COLO829 (cell line): ENCODE measurements around the gene PBX4.

ENCODE experiments used
- DNase-seq: peaks from one replicate; pipeline ENCODE4 v3.0.0; 2012; ENCODE audit warnings: low spot score

The PBX4 gene

GRCh38 chr19:19538061-19538784, 80.3 kb downstream of the PBX4 start, which contains the start of gene CILP2:
CILP2 (plus strand) TSS chr19:19538265; CDS start chr19:19538350, 85 bp downstream.
- DNase-seq, result no peak

GRCh38 chr19:19537075-19538048, 81.1 kb downstream of the PBX4 start:
- no peak for DNase-seq

GRCh38 chr19:19535311-19536191, 82.9 kb downstream of the PBX4 start:
- no peak for DNase-seq

GRCh38 chr19:19534556-19535265, 83.8 kb downstream of the PBX4 start:
- no peak for DNase-seq

GRCh38 chr19:19533841-19534240, 84.6 kb downstream of the PBX4 start:
- no peak for DNase-seq

- DNase-seq, result no peak
These were observed 85.4 kb downstream of the PBX4 start for GRCh38 chr19:19532806-19533701.

- peak; percentile 61 for DNase-seq
These were observed 86.3 kb downstream of the PBX4 start for GRCh38 chr19:19531951-19532805.

- DNase-seq, result no peak
These were observed 87.6 kb downstream of the PBX4 start for GRCh38 chr19:19530889-19531288.

GRCh38 chr19:19530423-19530804, 88.1 kb downstream of the PBX4 start:
- DNase-seq, result no peak

- DNase-seq, result no peak
These were observed 88.6 kb downstream of the PBX4 start for GRCh38 chr19:19529783-19530422.

- DNase-seq, result no peak
These were observed 89.6 kb downstream of the PBX4 start, which contains the start of gene YJEFN3 for GRCh38 chr19:19528721-19529490. YJEFN3 (plus strand) TSS chr19:19528911; CDS start chr19:19528933, 22 bp downstream.

- DNase-seq, result no peak
These were observed 90.5 kb downstream of the PBX4 start for GRCh38 chr19:19527674-19528625.

- DNase-seq, result no peak
These were observed 91.2 kb downstream of the PBX4 start for GRCh38 chr19:19527371-19527656.

GRCh38 chr19:19526581-19527370, 91.7 kb downstream of the PBX4 start:
- DNase-seq, result no peak

GRCh38 chr19:19525611-19526380, 92.7 kb downstream of the PBX4 start:
- no peak for DNase-seq
